Posterior vena cava (tissue), 2 donors: ENCODE measurements around the gene KIFBP. TPM values are rescaled to one million over a fixed set of nuclear protein-coding genes. Genes with fewer than 3 reads are reported as not detected.

Experiments
- DNase-seq: peaks from one replicate; pipeline ENCODE4 v3.0.0-alpha.2; 2020; ENCODE audit warnings: low spot score
- intact Hi-C, 2 donors: fragments of 100-400 bp; cut with DNase I; formaldehyde crosslinking; loops; one replicate each; pipeline versions ENCODE4 v1.14.1 to v1.14.2; 2022 to 2023
- total RNA-seq, 2 donors: library from RNA; stranded (reverse); fragmentation: NEBNext Ultra II Directional; extraction: Animal tissue kit (Norgen Biotek cat#: 25700); gene quantifications; one replicate each; pipeline ENCODE4 v1.2.1, GENCODE V29; 2021
- donor health status: DM: yes; HTN: yes; CAD: no.
- donor health status: DM: yes; HTN: yes; CAD: no.

The KIFBP gene
- total RNA-seq, 2 donors from 2014 or later, result 23.8 to 26.3 TPM

DNA sequence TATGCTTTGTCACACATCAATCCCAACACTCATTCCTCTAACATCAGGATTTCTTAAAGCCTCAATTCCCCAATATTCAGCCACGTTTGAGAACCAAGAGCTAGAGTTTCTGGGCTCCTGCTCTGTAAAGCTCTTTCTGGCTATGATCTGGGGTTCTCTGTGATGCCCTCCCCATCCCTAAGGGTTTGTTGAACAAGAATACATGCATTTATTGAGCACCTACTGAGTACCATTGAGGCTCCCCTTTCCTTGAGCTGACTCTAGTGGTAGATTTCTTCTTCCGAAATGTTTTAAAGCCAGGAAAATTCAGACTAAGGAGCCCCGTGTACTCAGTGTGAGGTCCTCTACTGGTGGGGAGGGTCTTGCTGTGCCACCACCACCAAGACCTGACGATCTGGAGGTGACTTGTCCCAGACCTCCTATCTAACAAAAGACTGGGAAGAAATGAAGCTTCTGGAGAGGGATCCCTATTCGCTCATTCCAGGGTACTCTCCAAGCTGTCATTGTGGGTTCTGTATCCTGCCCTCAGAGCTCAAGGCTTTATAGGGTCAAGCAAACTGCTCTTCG, 76.2 kb downstream of the KIFBP start:
- intact Hi-C loops, result no loop called here

DNA sequence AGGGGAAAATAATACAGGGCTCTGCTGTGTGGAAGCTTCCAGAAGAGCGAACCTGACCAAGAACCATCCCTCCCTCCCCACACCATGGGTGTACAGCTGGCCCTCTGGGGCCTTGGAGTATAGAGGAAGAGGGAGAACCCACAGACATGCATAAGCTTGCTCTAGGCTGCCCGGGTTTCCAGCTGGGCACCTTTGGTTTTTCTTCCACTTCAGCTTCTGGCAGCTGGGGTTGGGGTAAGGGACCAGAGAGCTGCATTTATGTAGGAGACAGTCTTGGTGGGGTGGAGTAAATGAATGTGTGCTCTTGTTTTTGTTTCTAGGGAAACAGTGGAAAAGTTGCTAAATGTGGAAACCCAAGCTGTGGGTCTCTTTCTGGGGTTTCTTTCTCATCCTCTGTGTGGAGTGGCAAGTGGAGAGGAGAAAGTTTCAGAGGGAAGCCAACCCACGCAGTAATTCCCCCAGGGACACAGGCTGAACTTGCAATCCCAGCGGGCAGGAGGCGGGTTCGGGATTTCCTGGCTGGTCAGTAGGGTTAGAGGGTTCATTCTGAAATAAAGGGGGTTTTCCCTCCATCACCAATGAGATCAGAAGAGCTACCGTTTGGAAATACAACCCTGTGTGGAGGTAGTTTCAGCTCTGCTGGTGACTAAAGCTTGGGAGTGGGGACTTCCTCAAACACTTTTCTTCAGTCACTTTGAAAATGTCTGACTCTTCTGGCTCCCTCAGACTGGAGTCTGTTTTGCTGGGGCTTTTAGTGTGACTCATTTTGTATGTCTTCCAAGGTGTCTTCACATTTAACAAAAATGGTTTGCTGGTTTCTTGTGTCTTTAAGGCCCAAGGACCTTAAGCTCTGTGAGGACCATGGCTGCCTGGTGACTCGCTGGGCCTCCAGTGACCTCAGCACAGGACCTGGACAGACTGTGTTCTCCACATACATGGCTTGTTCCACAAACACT, 77.1 kb downstream of the KIFBP start:
- DNase-seq, result no peak
- intact Hi-C loops, result no loop called here

More for the DNA sequence above, 76.2 kb downstream of the KIFBP start:
- DNase-seq, result no peak

Other genes with a start within 250 kb of the KIFBP start
- under 1 TPM; 0.24 to 0.32 TPM for gene STOX1, start 161.3 kb upstream of the KIFBP start, total RNA-seq
- 10 to 100 TPM; 39.3 to 45.6 TPM for gene DDX50, start 87.5 kb upstream of the KIFBP start, total RNA-seq
- 10 to 100 TPM; 37.4 to 55.7 TPM for gene DDX21, start 32.6 kb upstream of the KIFBP start, total RNA-seq
- gene SRGN, start 99.3 kb downstream of the KIFBP start, total RNA-seq, result 100 to 1,000 TPM; 138 to 144 TPM
- gene VPS26A, start 135.4 kb downstream of the KIFBP start, total RNA-seq, result 10 to 100 TPM; 44.2 to 58.2 TPM
- 10 to 100 TPM; 16.0 to 18.6 TPM for gene SUPV3L1, start 191.4 kb downstream of the KIFBP start, total RNA-seq
- under 1 TPM; 0.05 to 0.09 TPM for gene HKDC1, start 231.5 kb downstream of the KIFBP start, total RNA-seq